Activated CD4-positive, alpha-beta T cell treated with anti-CD3 and anti-CD28 coated beads for 4 hours (primary cell): ENCODE measurements around the gene SLAIN2.
"Not testable (repeated sequence)": the region's sequence is repeated elsewhere in the genome, so short reads cannot be mapped to it uniquely, and the experiment has no call there.

Experiments used
- DNase-seq, 2 donors: peaks; one replicate each; pipeline ENCODE4 v3.0.0-alpha.2; 2020

Gene SLAIN2

GRCh38 chr4:48340965-48341775, at the start of gene SLAIN2:
SLAIN2 (plus strand) TSS chr4:48341529; CDS start chr4:48341740, 211 bp downstream.
- DNase-seq, result peak; percentile 96 to 98

DNA sequence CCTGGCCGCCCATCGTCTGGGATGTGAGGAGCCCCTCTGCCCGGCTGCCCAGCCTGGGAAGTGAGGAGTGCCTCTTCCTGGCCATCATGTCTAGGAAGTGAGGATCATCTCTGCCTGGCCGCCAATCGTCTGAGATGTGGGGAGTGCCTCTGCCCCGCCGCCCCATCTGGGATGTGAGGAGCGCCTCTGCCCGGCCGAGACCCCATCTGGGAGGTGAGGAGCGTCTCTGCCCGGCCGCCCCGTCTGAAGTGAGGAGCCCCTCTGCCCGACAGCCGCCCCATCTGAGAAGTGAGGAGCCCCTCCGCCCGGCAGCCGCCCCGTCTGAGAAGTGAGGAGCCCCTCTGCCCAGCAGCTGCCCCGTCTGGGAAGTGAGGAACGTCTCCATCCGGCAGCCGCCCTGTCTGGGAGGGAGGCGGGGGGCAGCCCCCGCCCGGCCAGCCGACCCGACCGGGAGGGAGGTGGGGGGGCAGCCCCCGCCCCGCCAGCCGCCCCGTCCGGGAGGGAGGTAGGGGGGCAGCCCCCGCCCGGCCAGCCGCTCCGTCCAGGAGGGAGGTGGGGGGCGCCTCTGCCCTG, 49.0 kb upstream of the SLAIN2 start:
- not testable (repeated sequence) for DNase-seq

DNA sequence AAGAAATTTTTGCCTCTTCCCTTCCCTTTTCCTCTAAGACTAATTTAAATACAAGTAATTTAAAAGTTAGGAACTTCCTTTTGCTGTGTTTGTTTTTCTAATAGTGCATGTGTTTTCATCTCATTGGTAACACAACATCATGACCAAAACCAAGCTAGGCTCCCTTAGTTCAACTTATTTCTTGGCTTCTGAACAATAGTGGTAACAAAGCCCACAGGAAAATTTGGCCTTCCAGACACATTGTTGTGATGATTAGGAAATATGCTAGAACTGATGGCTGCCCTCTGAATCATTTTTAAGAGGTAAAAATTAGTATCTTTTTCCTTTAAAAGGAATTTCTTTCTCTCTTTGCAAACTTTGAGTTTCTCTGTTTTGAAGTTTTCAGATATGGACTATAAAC, 46.2 kb upstream of the SLAIN2 start:
- no peak for DNase-seq

DNA sequence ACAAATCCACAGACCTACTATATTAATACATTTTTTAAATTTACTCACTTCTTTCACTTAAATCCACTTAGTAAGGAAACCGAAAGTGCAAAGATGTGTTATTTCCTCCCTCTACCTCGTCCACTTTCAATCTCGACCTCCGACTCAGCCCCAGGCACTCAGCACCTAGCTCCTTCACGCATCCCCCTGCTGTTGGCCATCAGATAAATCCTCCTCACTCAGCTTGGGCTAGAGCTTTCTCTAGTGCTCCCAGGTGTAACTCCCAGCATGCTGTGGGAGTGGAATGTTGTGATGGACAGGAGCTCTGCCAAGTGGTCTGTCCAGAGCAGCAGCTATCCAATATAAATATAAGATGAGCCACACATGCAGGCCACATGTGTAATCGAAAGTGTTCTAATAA, 45.0 kb upstream of the SLAIN2 start:
- no peak for DNase-seq

- DNase-seq, result no peak
Observed at GRCh38 chr4:48297256-48297846, 44.0 kb upstream of the SLAIN2 start.

DNA sequence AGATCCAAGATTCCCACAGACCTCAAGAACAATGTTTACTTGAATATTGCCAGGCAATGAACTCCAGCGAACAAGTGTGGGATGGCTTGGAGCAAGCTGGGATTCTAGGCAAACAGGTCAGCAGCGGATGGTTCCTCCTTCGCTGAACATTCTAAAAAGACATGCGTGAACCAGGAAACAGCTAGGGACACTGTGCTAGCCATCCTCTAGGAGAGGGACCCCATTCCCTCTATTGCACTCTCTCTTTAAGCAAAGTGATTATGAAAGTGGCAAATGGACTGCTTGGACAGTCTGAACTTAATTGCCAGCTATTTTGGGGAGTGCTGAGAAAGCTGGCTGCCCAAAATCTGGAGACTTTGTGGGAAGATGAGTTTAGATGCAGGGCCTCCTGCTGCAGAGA, 41.8 kb upstream of the SLAIN2 start:
- no peak for DNase-seq

GRCh38 chr4:48300004-48300403, 41.3 kb upstream of the SLAIN2 start:
- no peak for DNase-seq

DNA sequence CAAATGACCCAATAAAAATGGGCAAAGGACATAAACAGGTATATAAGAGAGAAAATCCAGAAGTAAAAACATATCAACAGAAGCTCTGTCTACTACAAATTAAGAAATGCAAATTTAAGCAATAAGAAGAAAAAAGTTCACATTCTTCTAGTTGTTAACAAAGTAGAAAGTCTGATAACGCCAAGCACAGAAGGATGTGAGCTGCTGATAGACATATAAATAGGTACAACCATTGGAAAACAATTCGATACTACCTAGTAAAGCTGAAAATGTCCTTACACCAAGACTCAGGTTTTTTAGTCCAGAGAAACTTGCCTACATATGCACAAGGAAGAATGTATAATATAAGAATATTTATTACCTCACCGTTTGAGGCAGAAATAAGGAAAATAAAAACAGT, 35.8 kb upstream of the SLAIN2 start:
- no peak for DNase-seq

GRCh38 chr4:48307528-48307927, 33.8 kb upstream of the SLAIN2 start:
- DNase-seq, result no peak

DNA sequence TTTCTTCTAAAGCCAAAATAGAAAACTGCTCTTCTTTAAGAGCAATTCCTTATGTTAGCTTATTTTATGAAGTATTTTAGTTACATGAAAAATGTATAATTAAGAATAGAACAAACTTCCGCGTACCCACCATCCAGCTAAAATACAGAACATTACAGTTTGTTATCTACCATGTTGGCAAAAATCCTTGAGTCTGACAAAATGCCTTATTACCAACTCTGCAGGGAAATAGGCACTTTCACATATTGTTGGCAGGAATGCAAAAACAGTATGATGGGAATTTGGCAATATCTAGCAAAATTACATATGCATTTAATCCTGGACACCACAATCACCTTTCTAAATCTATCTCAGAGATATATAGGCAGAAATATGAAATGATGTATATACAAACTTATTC, 32.4 kb upstream of the SLAIN2 start:
- no peak for DNase-seq

DNA sequence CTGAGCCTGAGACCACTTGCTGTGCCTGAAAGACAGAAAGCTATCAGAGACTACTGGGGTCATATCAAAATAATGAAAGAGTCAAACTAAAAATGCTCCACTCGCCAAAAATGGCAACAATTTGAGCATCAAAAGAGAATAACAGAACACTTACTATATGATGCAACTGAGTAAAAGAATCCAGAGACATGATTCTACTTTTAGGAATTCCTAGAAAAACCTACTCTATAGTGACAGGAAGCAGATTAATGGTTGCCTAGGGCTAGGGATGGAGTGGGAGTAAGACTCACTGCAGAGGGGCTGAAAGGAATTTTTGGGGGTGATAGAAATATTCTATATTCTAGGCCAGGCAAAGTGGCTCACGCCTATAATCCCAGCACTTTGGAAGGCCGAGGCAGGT, 29.4 kb upstream of the SLAIN2 start:
- DNase-seq, result no peak

DNA sequence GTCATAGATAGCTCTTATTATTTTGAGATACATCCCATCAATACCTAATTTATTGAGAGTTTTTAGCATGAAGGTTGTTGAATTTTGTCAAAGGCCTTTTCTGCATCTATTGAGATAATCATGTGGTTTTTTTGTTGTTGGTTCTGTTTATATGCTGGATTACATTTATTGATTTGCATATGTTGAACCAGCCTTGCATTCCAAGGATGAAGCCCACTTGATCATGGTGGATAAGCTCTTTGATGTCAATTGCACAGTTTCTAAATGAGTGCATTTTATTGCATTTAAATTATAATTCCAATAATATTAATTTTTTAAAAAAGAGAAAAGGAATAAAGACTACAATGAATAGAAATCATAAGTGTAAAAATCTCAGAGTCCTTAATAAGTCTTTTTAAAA, 26.6 kb upstream of the SLAIN2 start:
- not testable (repeated sequence) for DNase-seq

GRCh38 chr4:48315728-48316630, 25.4 kb upstream of the SLAIN2 start:
- peak; percentile 10 to 34 for DNase-seq

- no peak for DNase-seq
Observed at GRCh38 chr4:48321312-48321711, 20.0 kb upstream of the SLAIN2 start.

GRCh38 chr4:48322063-48322462, 19.3 kb upstream of the SLAIN2 start:
- DNase-seq, result no peak

- DNase-seq, result no peak
Observed at GRCh38 chr4:48324281-48324680, 17.0 kb upstream of the SLAIN2 start.

- DNase-seq, result no peak
Observed at GRCh38 chr4:48329193-48329592, 12.1 kb upstream of the SLAIN2 start.

DNA sequence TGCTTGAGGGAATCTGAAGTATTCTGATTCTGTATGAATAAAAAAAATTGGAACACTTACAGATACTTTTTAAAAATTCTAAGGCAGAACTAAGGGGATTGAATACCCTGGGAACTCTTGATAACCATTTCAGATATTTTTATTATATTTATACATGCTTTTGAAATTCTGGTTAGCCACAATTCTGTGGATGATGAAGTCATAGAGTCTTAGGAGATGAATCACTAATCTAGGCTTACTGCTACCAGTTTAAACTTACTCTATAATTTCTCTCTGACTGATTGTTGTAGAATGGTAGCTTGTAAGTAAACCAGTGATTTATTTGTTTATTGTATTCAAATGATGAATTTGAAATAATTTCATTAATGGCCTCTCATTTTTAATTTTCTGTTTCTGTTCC, 11.4 kb upstream of the SLAIN2 start:
- no peak for DNase-seq

GRCh38 chr4:48331577-48332330, 9.6 kb upstream of the SLAIN2 start:
- no peak for DNase-seq

DNA sequence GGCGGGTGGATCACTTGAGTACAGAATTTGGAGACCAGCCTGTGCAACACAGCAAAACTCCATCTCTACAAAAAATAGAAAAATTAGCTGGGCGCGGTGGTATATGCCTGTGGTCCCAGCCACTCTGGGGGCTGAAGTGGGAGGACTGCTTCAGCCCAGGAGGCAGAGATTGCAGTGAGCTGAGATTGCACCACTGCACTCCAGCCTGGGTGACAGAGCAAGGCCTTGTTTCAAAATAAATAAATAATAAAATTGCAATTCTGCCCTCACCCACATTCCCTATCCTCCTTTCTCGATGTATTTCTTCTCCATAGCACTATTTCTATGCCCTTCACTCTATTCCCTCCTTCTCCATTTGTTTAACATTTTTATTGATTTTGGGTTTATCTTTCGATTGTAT, 8.7 kb upstream of the SLAIN2 start:
- no peak for DNase-seq

GRCh38 chr4:48333587-48333986, 7.7 kb upstream of the SLAIN2 start:
- DNase-seq, result no peak

GRCh38 chr4:48334236-48334635, 7.1 kb upstream of the SLAIN2 start:
- no peak for DNase-seq
